DLD1 (cell line): ENCODE measurements around the gene PPP1R27.

ENCODE experiments used
- in situ Hi-C: cut with HindIII; loops from 2 replicates; pipeline ENCODE4 v1.10.0; 2017; ENCODE audit warnings: low sequenced_read_pairs

The PPP1R27 gene

DNA sequence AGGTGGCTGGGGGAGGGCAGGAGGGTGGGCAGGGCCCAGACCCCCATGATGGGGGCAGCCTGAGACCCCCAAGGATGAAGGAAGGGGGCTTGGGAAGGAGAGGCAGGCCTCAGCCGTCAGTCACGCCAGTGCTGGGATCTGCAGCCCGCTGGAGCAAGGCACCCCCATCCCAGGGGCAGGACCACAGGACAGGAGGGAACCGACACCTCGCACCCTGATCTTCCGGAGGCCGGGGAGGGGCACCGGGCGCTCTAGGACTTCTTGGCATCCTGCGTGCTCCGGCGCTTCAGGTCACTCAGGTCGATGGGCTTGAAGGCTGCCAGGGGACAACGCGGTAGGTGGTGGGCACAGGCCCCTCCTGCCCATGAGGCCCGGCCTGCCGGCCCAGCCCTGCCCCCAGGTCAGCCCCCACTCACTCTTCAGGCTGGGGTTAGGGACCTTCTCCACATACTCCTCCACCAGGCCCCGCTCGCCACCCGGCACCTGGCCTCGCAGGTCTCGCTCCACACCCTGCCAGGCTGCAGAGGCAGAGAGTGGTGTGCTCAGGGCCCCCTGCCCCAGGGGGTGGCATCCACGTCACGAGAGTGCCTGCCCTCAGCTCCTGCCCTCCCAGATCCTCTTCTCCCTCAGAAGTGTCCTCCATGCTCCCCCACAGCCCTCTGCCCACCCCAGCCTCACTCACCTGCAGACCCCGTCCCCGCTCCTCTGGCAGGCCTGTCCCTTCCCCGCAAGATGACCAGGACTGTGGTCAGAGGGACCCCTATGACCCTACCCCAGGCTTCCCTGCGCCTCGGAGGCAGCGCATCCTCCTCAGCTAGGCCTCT, 11.6 kb downstream of the PPP1R27 start:
- in situ Hi-C loops = no loop called here

- in situ Hi-C loops = no loop called here
Observed at GRCh38 chr17:81822312-81822637, 12.6 kb downstream of the PPP1R27 start.

GRCh38 chr17:81821603-81822311, 13.1 kb downstream of the PPP1R27 start:
- in situ Hi-C loops = no loop called here

DNA sequence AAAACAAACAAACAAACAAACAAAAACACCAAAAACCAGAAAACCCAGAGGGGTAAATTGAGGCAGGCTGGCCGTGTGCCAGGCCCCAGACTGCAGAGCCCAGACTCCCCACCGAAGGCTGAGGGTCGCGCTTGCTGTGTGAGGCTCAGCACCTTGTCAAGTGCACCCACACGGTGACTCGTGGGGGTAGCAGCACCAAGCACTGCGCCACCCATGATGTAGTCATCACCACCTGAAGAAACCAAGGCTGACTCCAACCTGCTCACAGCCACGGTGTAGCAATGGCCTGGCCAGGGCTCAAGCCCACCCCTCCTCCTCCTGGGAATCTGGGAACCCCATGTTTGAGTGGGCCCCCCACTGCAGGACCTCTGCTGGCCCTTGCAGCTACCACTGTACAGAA, 13.7 kb downstream of the PPP1R27 start:
- in situ Hi-C loops = no loop called here

GRCh38 chr17:81819708-81820107, 15.1 kb downstream of the PPP1R27 start:
- in situ Hi-C loops = no loop called here

DNA sequence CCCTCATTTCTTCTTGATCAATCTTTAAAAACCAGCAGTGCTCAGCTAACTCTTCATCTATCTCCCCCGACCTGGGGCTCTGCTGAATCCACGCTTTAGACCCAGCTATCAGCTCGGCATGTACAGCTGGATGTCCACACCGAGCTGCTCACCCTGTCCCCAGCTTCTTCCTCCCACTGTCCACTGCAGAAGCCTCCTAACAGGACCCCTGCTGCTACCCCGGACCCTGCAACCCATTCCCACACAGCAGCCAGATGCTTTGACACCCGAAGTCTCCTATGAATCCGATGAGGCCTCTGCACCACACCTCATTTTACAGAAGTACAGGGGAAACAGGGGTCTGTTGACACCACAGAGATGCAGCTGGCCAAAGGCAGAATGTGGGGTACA, 17.1 kb downstream of the PPP1R27 start:
- in situ Hi-C loops = no loop called here

DNA sequence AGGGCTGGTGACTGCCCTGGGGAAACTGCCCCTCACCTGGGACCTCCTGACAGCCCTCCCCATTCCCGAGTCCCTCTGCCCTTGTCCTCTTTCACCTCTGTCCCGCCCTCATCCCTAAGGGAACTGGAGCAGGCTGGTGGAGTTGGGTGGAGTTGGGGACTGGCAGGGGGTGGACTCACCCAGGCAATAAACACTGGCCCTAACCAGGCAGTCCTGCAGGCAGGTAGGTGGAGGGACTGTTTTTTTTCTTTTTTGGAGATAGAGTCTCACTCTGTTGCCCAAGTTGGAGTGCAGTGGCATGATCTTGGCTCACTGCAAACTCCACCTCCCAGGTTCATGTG, 19.2 kb downstream of the PPP1R27 start:
- in situ Hi-C loops = no loop called here

- in situ Hi-C loops = no loop called here
Observed at GRCh38 chr17:81814748-81815645, 19.9 kb downstream of the PPP1R27 start.

GRCh38 chr17:81813861-81814683, 20.8 kb downstream of the PPP1R27 start:
- in situ Hi-C loops = no loop called here

DNA sequence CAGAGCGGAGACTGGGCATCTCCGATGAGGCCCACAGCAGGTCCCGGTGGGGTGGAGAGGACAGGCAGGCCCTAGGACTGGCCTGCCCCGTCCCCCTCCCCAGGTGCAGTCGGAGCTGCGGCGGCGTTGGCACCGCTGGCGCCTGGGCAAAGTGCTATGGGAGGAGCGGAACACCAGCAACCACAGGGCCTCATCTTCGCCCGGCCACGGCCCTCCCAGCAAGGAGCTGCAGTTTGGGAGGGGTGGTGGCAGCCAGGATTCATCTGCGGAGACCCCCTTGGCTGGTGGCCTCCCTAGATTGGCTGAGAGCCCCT, 21.5 kb downstream of the PPP1R27 start:
- in situ Hi-C loops = no loop called here

DNA sequence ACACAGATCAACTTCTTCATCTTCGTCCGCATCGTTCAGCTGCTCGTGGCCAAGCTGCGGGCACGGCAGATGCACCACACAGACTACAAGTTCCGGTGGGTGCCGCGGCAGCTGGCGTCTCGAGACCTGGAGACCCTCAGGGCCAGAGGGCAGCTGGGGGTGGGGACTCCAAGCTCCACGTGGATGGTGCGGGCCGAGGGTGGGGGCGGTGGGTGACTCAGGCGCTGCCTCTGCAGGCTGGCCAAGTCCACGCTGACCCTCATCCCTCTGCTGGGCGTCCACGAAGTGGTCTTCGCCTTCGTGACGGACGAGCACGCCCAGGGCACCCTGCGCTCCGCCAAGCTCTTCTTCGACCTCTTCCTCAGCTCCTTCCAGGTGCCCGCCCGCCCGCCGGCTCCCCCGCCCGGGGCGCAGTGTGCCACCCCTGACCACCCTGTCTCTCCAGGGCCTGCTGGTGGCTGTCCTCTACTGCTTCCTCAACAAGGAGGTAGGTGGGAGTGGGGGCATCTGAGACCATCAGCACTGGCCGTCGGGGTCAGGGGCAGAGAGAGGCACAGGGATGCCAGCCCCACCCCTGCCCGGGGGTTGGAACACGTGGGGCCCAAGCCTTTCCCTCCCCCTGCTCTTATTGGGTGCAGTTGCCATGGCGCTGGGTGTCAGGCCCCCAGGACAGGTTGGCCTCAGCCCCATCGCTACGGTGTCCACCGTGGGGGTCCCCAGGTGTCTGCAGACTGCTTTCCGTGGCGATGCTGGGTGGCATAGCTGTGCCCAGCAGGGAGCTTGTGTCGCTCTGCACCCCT, 22.1 kb downstream of the PPP1R27 start:
- in situ Hi-C loops = no loop called here

DNA sequence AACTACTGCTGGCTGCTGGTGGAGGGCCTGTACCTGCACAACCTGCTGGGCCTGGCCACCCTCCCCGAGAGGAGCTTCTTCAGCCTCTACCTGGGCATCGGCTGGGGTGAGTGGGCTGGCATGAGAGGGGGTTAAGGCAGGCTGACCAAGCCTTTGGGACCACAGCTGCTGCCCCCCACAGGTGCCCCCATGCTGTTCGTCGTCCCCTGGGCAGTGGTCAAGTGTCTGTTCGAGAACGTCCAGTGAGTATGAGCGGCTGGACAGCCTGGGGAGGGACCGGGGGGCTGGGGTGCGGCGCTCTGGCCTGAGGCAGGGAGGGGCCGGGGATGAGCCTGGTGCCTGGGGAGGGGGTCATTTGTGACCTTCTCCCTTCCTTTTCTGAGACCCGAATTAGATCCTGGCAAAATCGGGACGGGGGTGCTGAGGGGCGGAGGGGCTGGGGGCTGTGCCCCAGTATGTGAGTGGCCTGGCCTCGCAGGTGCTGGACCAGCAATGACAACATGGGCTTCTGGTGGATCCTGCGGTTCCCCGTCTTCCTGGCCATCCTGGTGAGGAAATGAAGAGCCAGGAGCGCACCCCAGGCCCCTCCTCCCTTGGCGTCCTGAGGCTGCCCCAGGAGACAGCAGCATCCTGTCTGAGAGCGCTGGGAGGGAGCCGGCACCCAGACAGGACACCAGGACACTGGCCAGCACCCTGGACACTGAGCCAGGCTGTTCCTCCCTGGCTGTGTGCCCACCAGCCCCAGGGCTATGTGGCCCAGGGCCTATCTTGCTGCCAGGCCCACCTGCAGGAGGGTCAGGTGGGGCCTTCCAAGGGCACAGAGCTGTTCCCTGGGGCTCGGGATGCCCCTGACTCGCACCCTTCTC, 22.9 kb downstream of the PPP1R27 start:
- in situ Hi-C loops = no loop called here

- in situ Hi-C loops = no loop called here
Observed at GRCh38 chr17:81810892-81811704, 23.8 kb downstream of the PPP1R27 start.

DNA sequence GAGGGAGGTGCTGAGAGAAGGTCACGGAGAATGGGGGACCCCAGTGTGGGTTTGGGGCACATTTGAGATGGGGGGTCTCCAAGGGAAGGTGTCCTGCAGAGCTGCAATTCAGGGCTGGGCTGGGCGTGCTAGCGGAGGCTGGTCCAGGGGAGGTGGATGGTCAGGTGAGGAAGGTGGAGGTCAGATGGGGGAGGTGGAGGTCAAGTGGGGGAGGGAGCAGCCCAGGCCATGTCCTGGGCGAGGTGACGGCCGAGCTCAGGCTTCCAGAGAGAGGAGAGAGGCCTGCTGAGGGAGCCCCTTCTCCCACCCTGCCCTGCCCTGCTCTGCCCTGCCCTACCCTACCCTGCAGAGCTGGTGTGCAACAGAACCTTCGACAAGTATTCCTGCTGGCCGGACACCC, 24.4 kb downstream of the PPP1R27 start:
- in situ Hi-C loops = no loop called here

- in situ Hi-C loops = no loop called here
Observed at GRCh38 chr17:81809556-81809998, 25.3 kb downstream of the PPP1R27 start.

GRCh38 chr17:81808778-81809555, 25.9 kb downstream of the PPP1R27 start:
- in situ Hi-C loops = no loop called here

- in situ Hi-C loops = no loop called here
Observed at GRCh38 chr17:81807839-81808238, 27.0 kb downstream of the PPP1R27 start.
